COR-L47 (cell line): Measurements from ENCODE around the gene BLTP3A.

ENCODE experiments used
- DNase-seq: peaks from one replicate; lab custom pipeline; 2025; lab: John Stamatoyannopoulos, UW

BLTP3A gene

GRCh38 chr6:34832942-34833341 is 41.1 kb downstream of the BLTP3A start:
- DNase-seq, result no peak

- DNase-seq, result no peak
Observed at GRCh38 chr6:34834789-34835518, 43.1 kb downstream of the BLTP3A start.

- no peak for DNase-seq
Observed at GRCh38 chr6:34836008-34836407, 44.1 kb downstream of the BLTP3A start.

- DNase-seq, result no peak
Observed at GRCh38 chr6:34836451-34836850, 44.6 kb downstream of the BLTP3A start.

- no peak for DNase-seq
Observed at GRCh38 chr6:34837528-34837927, 45.6 kb downstream of the BLTP3A start.

GRCh38 chr6:34839666-34840352 is 47.9 kb downstream of the BLTP3A start:
- DNase-seq, result no peak
